GM19467 (cell line): ENCODE measurements around the gene ADAMTS3.

ENCODE experiments used
- ATAC-seq: cut with Tn5 transposase; IDR thresholded peaks from one replicate; pipeline ENCODE4 v1.9.1; 2021; ENCODE audit warnings: mild to moderate bottlenecking, moderate library complexity; ENCODE audit not compliant: unreplicated experiment

Gene ADAMTS3

DNA sequence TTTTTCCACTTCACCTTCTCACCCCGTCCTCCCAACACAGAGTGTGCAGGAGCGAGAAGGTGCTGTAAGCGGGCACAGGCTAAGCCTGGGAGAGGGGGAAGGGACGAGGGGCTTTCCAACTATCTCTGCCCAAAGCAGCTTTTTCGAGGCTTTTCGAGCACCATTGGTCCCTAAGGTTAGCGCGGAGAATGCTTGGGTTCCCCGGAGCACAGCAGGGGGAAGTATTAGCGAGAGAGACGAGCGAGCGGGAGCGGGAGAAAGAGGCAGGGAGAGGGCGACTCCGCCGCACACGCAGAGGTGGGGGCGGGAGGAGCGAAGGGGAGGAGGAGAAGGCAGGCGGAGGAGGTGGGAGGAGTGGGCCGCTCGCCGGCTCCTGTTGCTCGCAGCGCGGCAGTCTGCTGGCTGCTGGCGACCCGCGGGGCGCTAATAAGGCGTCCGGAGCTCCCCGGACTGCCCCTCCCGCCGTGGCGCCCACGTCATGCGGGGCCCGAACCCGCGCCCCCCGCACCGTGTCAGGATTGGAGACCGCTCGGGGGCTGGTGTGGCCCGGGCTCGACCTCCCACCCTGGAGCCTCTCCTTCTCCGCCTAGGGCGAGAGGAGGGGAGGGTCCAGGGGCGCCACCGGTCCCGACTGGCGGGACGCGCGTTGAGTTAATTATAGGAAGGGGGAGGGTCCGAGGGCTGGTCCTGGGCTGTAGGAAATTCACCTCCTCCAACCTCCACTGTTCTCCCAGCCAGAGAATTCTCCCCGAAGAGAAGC, at the start of gene ADAMTS3:
Gene ADAMTS3 (minus strand): TSS at position 263 of the 760 bp plus-strand sequence. CDS start 459 bp downstream, outside the sequence.
- ATAC-seq = no peak

DNA sequence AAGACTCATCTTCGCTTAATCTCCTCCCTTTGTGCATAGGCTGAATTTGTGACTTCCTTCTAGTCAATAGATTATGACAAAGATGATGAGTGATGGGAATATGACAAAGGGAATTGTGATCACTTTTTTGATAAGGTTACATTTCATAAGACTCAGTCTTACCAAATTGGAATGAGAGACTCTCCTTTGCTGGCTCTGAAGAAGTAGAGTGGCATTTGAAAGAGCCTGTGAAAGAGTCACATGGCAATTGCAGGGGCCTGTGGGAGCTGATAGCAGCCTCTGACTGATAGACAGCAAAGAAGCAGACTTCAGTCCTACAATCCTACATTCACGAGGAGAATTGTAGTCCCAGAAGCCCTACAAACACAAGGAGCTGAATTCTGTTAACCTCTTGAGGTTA, 44.9 kb upstream of the ADAMTS3 start:
- ATAC-seq = no peak

DNA sequence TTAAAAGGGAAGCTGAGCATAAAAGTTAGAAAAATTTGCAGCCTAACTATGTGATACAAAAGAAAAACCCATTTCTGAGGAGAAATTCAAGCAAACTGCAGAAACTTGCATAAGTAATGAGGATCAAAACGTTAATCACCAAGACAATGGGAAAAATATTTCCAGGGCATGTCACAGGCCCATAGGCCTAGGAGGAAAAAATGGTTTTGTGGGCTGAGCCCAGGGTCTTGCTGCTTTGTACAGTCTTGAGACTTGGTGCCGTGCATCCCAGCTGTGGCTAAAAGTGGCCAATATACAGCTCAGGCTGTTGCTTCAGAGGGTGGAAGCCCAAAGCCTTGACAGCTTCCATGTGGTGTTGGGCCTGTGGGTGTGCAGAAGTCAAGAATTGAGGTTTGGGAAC, 37.7 kb upstream of the ADAMTS3 start:
- ATAC-seq = no peak

DNA sequence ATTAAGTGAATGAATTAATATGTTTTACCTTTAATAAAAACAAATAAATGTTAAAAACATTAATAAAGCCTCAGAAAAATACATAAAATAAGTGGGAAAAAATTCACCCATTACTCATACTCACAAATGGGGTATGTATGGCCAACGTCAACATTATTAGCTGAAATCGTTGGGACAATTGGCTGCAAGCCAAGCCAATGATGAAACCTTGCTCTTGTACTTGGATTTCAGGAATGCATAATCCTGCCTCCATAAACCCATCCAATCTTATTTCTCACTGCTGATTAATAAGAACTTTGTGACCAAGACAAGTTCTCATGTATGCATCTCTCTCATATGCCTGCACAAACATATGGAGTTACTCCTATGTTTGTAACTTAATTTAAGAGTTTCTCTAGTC, 35.3 kb upstream of the ADAMTS3 start:
- ATAC-seq = no peak

DNA sequence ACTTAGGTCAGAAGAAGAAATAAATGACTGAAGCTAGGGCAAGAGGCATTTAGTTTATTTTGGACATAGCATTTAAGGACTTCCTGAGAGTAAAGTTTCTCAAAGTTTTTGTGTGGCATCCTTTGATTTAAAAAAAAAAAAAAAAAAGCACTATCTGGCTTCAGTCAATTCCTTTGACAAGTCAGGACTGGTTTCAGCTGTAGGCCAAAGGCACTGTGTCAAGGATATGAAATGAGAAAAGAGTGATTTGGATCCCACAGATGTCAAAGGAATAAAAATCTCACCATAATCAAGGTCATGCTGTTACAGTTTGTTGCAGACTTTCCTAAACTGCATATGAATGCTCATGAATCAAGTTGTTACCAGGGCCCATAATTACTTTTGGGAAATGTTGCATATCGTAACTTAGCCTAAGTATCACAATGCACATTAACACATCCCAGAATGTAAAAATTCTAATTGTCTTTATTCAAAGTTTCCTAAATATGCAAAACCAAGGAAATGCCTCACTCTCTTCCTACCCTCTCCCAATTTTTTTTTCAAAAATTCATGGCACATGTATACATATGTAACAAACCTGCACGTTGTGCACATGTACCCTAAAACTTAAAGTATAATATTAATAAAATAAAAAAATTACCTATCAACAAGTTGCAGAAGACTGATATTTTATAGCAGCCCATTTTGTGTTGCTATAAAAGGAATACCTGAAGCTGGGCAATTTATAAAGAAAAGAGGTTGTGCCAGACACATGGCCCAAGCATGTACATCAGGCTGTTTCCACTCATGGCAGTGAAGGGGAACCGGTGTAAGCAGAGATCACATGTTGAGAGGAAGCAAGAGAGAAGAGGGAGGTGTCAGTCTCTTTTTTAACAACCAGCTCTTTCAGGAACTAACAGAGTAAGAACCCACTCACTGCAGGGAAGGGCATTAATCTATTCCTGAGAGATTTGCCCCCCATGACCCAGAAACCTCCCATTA, 33.7 kb upstream of the ADAMTS3 start:
- ATAC-seq = no peak

DNA sequence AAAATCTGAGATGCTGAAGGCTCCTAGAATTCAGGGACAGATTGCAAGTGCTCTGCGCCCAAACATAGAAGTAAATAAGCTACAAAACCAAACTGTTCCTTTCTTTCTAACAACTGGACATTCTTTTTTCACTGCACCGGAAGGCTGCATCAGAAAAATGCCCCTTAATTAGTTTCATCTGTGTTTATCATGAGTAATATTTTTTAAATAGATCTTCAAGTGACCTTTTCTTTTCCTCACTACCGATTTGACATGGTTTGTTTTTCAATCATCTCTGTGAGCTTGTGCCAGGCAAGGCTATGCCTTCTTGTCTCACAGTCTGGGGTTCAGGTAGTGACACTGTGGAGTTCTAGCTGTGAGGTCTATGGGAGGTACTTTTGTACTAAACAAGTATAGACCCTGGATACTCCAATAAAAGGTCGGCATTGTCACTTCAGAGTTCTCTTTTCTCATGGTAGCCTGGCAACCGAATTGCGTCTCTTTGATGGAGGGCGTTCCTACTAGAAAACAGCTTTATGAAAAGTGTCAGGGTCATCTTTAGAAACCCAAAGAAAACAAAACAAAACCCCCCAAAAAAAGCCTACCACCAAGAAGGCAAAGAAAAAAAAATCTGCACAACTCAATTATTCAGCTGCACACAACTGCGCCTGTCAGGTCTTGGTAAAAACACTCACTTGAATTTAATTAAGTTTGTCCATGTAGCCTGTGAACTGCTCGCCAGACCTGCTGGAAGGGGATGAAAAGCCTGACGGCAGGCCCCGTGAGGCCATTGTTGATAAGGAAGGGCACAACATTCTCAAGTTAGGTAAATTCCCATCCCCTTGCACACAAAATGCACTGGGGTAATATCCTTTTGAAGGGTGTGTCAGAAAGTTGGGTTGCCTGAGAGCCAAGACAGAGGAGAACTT, 22.8 kb upstream of the ADAMTS3 start:
- no peak for ATAC-seq

DNA sequence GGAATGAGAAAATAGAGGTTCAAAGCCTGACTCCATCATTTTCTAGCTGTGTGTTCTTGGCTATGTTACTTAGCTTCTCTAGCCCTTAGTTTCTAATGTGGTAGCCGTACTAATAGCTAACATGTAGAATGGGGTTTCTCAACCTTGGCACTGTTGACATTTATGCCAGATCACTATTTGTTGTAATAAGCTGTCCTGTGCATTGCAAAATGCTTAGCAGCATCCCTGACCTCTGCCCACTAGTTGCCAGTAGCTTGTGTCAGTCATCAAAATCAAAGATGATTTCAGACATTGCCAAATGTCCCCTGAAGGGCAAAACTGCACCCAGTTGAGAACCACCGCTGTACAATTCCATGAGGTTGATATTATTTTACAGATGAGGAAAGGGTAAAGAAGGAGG, 18.3 kb upstream of the ADAMTS3 start:
- no peak for ATAC-seq

DNA sequence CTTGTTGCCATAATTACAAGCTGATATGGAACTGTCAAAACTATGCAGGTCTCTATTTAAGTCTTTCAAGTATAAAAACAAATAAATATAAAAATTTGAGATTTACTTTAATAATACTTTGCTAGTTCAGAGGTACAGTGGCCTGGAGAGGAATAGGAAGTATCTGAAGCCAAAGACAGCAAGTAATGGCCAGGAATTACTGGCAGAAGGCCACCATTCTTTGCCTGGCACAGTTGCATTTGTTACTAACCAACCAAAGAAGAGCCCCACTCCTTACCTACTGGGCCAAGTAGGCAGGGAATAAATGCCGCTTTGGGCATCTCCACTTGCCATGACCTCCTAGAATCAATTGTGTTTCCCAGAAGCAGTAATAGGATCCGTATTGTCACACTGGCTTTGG, 13.8 kb upstream of the ADAMTS3 start:
- no peak for ATAC-seq

DNA sequence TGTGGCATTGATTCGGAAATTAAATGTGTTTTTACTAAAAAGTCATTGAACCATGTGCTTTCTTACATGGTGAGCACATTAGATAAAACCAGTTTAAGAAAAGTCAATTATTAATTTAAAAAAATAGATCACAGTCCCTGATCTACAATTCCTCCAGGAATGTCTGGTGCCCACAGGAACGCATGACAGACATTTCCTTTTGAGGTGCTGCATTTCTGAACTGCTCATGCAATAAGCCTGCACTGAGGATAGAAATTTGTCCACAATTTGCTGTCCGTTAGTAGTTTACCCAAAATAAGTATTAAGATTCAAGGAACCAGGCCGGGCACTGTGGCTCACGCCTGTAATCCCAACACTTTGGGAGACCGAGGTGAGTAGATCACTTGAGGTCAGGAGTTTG, 8.2 kb upstream of the ADAMTS3 start:
- ATAC-seq = no peak

DNA sequence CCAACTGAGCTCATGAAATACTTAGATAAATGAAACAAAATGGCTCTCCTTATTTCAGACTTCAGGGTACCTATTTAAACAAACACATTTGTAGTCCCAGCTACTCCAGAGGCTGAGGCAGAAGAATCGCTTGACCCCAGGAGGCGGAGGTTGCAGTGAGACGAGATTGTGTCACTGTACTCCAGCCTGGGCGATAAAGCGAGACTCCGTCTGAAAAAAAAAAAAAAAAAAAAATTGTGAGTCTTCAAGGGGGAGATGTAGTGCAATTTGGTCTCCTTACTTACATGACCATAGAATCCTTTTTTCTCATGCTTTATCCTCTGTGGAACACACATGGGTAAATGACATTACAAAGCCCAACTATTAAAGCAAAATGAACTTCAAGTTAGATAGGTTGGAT, 2.3 kb upstream of the ADAMTS3 start:
- ATAC-seq = no peak

DNA sequence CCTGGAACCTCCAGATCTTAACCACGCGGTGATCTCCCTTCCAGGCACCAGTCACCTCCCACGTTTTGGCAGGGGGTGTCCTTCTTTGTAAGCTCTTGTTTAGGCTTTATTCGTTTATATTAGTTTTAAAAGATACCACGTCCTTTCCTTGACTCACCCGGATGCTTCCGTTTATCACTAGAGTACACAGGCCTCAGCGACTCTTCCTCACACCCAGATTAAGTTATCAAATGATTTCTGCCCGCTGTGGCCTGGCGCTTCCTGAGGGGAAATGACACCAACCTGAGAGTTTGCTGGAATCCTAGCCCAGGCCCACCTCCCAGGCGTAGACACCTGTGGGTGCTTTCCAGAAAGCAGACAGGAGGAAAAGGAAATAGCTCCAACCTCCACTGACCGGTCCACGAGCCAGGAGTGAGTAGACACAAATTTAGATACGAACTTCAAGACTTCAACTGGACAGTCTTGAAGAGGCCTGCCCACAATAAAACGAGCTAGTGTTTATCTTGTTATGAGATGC, 756 bp upstream of the ADAMTS3 start:
- no peak for ATAC-seq

DNA sequence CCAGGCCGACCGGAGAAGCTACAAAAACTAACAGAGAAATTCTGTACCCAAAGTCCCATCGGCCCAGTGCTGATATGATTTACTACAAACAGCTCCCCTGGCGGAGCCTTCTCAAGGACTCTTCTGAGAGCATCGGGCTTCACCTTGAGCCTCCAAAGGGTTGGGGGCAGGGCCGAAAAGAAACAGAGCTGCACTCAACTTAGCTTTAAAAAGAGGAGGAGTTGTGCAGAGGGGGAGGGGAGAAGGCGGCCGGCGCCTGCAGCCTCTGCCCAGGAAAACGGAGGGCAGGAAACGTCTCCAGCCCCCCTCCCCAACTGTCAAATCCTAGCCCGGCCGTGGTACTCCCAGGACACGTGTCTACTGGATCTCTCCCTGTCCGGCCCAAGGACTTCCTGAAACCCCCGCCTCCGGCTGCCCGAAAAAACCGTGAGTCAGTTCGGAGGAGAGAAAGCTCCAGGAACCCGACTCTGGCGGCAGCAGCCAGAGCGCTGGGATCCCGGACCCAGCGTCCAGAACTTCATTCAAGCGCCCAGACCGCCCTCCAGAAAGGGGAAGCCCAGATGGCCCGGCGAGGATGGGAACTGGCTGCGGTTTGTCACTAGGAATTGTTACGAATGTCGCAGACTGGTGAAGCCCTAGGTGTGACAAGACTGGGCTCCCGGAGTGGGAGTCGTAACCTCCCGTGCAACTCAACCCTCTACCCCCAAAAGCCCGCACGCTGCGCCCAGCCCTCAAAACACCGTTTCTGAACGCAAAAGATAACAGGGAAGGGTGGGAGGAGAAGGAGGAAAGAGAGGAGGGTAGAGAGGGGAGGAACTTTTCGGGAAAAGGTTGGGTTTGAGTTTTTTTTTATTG, 973 bp downstream of the ADAMTS3 start:
- ATAC-seq = no peak

DNA sequence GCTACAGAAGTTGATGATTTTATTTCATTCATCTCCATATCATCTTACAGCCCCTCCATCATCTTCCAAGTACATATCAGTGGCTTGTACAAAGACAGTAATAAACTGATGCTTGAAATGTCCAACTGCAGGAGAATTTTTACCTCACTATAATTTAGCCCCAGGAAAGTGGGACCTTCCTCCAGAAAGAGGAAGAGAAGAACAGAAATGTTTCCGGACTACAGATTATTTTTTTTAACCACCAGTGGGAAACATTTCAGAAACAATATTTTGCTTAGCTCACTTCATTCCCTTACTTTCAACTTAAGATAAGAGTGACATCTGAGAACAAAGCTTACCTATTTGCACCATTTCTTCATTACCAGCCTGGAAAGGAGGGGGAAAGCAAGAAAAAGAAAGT, 2.0 kb downstream of the ADAMTS3 start:
- ATAC-seq = no peak

DNA sequence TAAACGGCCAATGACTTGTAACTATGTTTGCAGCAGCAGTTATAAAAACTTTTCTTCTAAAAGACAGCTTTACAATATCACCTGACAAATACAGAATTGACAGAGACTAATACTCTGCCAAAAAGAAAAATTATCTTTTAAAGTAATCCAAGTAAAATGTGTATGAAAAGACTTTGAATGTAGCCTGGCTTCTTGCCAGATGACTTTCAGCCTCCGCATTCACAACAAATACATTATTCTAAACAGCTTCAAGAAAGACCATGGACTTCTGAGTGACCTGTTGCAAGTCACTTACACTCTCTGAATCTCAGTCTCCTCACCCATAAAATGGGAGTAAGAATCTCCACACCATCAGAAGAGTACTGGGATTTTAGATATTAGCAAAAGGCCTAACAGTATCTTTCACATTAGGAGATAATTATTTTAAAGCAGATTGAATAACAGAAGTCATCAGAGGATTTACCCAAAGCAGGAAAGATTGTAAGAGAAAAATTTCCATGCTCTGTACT, 2.5 kb downstream of the ADAMTS3 start:
- ATAC-seq = no peak

DNA sequence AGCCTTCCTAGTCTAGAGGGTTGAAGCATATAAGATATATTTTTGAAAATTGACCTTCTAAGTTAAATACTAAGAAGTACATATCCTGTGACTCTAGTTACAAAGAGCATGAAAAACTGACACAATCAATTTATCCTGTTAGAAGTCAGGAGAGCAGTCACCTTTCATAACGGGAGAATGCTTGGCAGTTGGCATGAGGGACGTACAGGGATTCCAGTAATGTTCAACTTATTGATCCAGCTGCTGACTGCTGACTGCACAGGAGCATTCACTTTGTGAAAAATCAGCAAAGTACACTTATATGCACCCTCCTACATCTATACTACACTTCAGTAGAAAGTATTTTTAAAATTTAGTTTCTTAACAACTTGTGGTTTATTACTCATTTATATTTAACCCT, 4.2 kb downstream of the ADAMTS3 start:
- ATAC-seq = no peak

DNA sequence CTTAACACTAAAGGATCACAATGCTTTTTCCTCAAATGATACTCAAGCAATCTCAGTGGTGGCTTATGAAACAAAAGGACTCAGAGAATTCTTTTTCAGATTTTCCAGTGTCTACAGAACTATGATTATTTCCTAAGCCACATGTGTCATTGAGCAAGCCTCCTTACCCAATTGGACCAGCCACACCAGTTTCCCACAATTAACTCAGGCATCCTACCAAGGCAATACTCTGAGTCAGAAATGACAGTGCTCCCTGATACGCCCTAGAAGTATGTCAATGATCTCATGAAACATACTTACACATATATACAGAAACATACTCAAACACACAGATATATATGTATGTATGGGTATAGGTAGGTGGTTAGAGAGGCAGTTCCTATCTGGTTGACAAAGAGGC, 4.8 kb downstream of the ADAMTS3 start:
- ATAC-seq = no peak

DNA sequence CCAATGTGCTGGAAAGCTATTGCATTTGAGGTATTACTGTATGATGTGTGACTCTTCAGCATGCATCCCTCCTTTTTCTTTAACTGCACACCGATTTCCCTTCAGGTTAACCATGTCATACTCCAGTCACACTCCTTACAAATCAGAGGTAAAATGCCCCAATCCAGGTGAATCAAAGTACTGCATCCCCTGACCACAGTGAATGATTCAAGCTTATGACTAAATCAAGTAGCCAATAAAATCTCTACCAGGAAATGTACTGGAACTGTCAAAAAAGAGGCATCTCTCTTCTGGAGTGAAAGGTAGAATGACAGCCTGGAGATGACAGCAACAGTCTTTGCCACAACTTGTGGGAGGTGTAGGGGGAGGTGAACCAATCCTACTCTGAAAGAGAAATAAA, 10.4 kb downstream of the ADAMTS3 start:
- ATAC-seq = no peak

DNA sequence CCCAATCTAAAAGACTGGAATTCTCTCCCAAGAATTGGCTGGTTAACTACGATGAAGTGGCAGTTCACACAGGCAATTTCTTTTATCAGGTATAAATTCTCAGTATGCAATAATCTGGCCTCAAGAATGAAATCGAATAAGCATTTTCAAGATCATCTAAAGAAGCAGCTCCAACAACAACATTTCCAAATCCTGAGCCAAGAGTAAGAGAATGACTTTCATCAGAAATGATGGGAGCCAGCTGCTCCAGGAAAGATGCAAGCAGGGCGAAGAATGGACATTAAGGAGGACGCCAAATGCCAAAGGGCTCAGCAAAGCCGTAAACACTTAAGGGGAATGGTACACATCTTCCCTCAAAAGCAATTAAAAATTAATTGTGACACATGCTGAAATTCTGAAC, 12.0 kb downstream of the ADAMTS3 start:
- ATAC-seq = no peak

DNA sequence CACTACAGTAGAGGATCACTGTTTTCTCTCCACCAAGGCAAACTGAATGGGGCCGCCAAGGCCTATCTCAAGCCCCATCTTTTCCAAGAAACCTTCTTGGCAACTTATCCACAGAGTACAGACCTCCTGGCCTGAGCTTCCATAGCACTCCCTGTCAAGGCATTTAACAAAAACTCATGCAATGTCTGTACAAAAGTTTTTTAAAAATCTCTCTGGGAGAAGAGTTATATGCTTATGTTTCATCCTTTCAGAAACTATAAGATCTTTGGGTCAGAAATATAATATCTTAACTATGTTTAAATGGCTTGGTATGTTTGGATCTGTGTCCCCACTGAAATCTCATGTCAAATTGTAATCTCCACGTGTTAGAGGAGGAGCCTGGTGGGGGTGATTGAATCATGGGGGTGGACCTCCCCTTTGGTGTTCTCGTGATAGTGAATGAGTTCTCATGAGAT, 13.6 kb downstream of the ADAMTS3 start:
- ATAC-seq = no peak
